ENCODE data around the gene ZFHX3. TPM values are rescaled to one million over a fixed set of nuclear protein-coding genes. Genes with fewer than 3 reads are reported as not detected.

ZFHX3 gene
- total and polyA plus RNA-seq, 2 experiments from 2014 or later: 2.8 to 3.9 TPM

GRCh38 chr16:73022534-73022933, 25.4 kb downstream of the ZFHX3 start:
- no peaks in the 10 kb centered on the region for H3K9me2 ChIP-seq (ENCODE audit: insufficient read depth)
- H3K9me3 ChIP-seq (ENCODE audit: low read depth): no peaks in the 10 kb centered on the region
- peaks cover 32% of the 10 kb centered on the region for H3K4me1 ChIP-seq (ENCODE audit: insufficient read depth)
- H2AFZ ChIP-seq: no peak overlapping the region
- H3K4me3 ChIP-seq: no peak overlapping the region
- in situ Hi-C loops (cut with MboI): no loop called here
- H4K20me1 ChIP-seq (ENCODE audit: insufficient read depth): peaks cover 7% of the 10 kb centered on the region; the same call in 1 of the 2 replicates
- H3K36me3 ChIP-seq (ENCODE audit: low read depth): no peaks in the 10 kb centered on the region
- H3K4me2 ChIP-seq (ENCODE audit: unreplicated experiment): no peak overlapping the region
- DNase-seq: no peak
- H3K79me2 ChIP-seq (ENCODE audit: insufficient read depth): peaks cover 99% of the 10 kb centered on the region
- TF ChIP-seq EZH2 (IDR thresholded peaks at IDR 0.05; ENCODE audit: insufficient read depth, poor library complexity, severe bottlenecking) (no peak), EZH2phosphoT487 (IDR thresholded peaks at IDR 0.05; ENCODE audit: insufficient read depth, low read depth) (no peak)
- no peak overlapping the region for H3K27ac ChIP-seq
- H3K27me3 ChIP-seq (replicated peaks; ENCODE audit: insufficient read depth): no peaks in the 10 kb centered on the region
- H3F3A ChIP-seq (ENCODE audit: insufficient read depth): peaks cover 23% of the 10 kb centered on the region
- no peak overlapping the region for H3K9ac ChIP-seq
- 97 to 98% methylated on average over 7 of the region's 7 CpGs for WGBS, 2 experiments (ENCODE audit: low coverage in 1 of 2, low lambda C conversion rate in 2 of 2, missing lambda C conversion rate in 2 of 2)

GRCh38 chr16:73021866-73022495, 25.9 kb downstream of the ZFHX3 start:
- no peak overlapping the region for H3K27ac ChIP-seq
- in situ Hi-C loops (cut with MboI): no loop called here
- H3K4me2 ChIP-seq (ENCODE audit: unreplicated experiment): no peak overlapping the region
- H3K79me2 ChIP-seq (ENCODE audit: insufficient read depth): peaks cover 99% of the 10 kb centered on the region
- H2AFZ ChIP-seq: no peak overlapping the region
- H3F3A ChIP-seq (ENCODE audit: insufficient read depth): peaks cover 23% of the 10 kb centered on the region
- no peak overlapping the region for H3K4me3 ChIP-seq
- H3K36me3 ChIP-seq (ENCODE audit: low read depth): no peaks in the 10 kb centered on the region
- WGBS, 2 experiments (ENCODE audit: low coverage in 1 of 2, low lambda C conversion rate in 2 of 2, missing lambda C conversion rate in 2 of 2): 93 to 94% methylated on average over 12 of the region's 12 CpGs
- H3K9ac ChIP-seq: no peak overlapping the region
- H3K9me2 ChIP-seq (ENCODE audit: insufficient read depth): no peaks in the 10 kb centered on the region
- no peaks in the 10 kb centered on the region for H3K9me3 ChIP-seq (ENCODE audit: low read depth)
- TF ChIP-seq EZH2 (IDR thresholded peaks at IDR 0.05; ENCODE audit: insufficient read depth, poor library complexity, severe bottlenecking) (no peak), EZH2phosphoT487 (IDR thresholded peaks at IDR 0.05; ENCODE audit: insufficient read depth, low read depth) (no peak)
- H4K20me1 ChIP-seq (ENCODE audit: insufficient read depth): peaks cover 9% of the 10 kb centered on the region; the same call in 1 of the 2 replicates
- no peaks in the 10 kb centered on the region for H3K27me3 ChIP-seq (replicated peaks; ENCODE audit: insufficient read depth)
- peaks cover 32% of the 10 kb centered on the region for H3K4me1 ChIP-seq (ENCODE audit: insufficient read depth)
- DNase-seq: no peak

- Histone ChIP-seq H3K9me3 (ENCODE audit: low read depth) (no peaks in the 10 kb centered on the region), H3K27me3 (replicated peaks; ENCODE audit: insufficient read depth) (no peaks in the 10 kb centered on the region), H4K20me1 (ENCODE audit: insufficient read depth) (peaks cover 9% of the 10 kb centered on the region; the same call in 1 of the 2 replicates), H2AFZ (0 out of 2 replicates have a peak overlapping the region, but pooled peaks have one; percentile 14), H3F3A (ENCODE audit: insufficient read depth) (peaks cover 23% of the 10 kb centered on the region), H3K9me2 (ENCODE audit: insufficient read depth) (no peaks in the 10 kb centered on the region), H3K27ac (peak overlapping the region; percentile 57), H3K79me2 (ENCODE audit: insufficient read depth) (peaks cover 99% of the 10 kb centered on the region), H3K4me1 (ENCODE audit: insufficient read depth) (peaks cover 29% of the 10 kb centered on the region), H3K36me3 (ENCODE audit: low read depth) (no peaks in the 10 kb centered on the region), H3K4me3 (peak overlapping the region; percentile 41), H3K4me2 (ENCODE audit: unreplicated experiment) (peak overlapping the region; percentile 84), H3K9ac (no peak overlapping the region)
- 25% methylated on average over 12 of the region's 12 CpGs for WGBS, 2 experiments (ENCODE audit: low coverage in 1 of 2, low lambda C conversion rate in 2 of 2, missing lambda C conversion rate in 2 of 2)
- in situ Hi-C loops (cut with MboI): no loop called here
- TF ChIP-seq EZH2phosphoT487 (IDR thresholded peaks at IDR 0.05; ENCODE audit: insufficient read depth, low read depth): no peak
- TF ChIP-seq EZH2 (IDR thresholded peaks at IDR 0.05; ENCODE audit: insufficient read depth, poor library complexity, severe bottlenecking): no peak
- DNase-seq: peak; percentile 92
Observed at GRCh38 chr16:73020409-73020884, 27.5 kb downstream of the ZFHX3 start.

GRCh38 chr16:73019457-73020362, 28.2 kb downstream of the ZFHX3 start:
- peak overlapping the region; percentile 41 for H3K4me3 ChIP-seq
- H3K9ac ChIP-seq: 0 out of 2 replicates have a peak overlapping the region, but pooled peaks have one; percentile 10
- DNase-seq: peak; percentile 62
- H3K36me3 ChIP-seq (ENCODE audit: low read depth): no peaks in the 10 kb centered on the region
- no peaks in the 10 kb centered on the region for H3K9me2 ChIP-seq (ENCODE audit: insufficient read depth)
- no peaks in the 10 kb centered on the region for H3K9me3 ChIP-seq (ENCODE audit: low read depth)
- peak overlapping the region; percentile 57 for H3K27ac ChIP-seq
- peaks cover 24% of the 10 kb centered on the region for H3K4me1 ChIP-seq (ENCODE audit: insufficient read depth)
- TF ChIP-seq EZH2phosphoT487 (IDR thresholded peaks at IDR 0.05; ENCODE audit: insufficient read depth, low read depth) (no peak), EZH2 (IDR thresholded peaks at IDR 0.05; ENCODE audit: insufficient read depth, poor library complexity, severe bottlenecking) (no peak)
- H3K27me3 ChIP-seq (replicated peaks; ENCODE audit: insufficient read depth): no peaks in the 10 kb centered on the region
- peak overlapping the region; percentile 84 for H3K4me2 ChIP-seq (ENCODE audit: unreplicated experiment)
- H3K79me2 ChIP-seq (ENCODE audit: insufficient read depth): peaks cover 99% of the 10 kb centered on the region
- WGBS, 2 experiments (ENCODE audit: low coverage in 1 of 2, low lambda C conversion rate in 2 of 2, missing lambda C conversion rate in 2 of 2): 73 to 75% methylated on average over 19 of the region's 19 CpGs
- H2AFZ ChIP-seq: 0 out of 2 replicates have a peak overlapping the region, but pooled peaks have one; percentile 14
- in situ Hi-C loops (cut with MboI): no loop called here
- peaks cover 8% of the 10 kb centered on the region; the same call in 1 of the 2 replicates for H4K20me1 ChIP-seq (ENCODE audit: insufficient read depth)
- H3F3A ChIP-seq (ENCODE audit: insufficient read depth): peaks cover 23% of the 10 kb centered on the region

All from GM23248 (cell line).